Fibroblast of skin of scalp (primary cell): ENCODE measurements around the gene DPYSL4.

Experiments
- DNase-seq: peaks from one replicate; pipeline ENCODE4 v3.0.0-alpha.2; 2013

DPYSL4 gene

DNA sequence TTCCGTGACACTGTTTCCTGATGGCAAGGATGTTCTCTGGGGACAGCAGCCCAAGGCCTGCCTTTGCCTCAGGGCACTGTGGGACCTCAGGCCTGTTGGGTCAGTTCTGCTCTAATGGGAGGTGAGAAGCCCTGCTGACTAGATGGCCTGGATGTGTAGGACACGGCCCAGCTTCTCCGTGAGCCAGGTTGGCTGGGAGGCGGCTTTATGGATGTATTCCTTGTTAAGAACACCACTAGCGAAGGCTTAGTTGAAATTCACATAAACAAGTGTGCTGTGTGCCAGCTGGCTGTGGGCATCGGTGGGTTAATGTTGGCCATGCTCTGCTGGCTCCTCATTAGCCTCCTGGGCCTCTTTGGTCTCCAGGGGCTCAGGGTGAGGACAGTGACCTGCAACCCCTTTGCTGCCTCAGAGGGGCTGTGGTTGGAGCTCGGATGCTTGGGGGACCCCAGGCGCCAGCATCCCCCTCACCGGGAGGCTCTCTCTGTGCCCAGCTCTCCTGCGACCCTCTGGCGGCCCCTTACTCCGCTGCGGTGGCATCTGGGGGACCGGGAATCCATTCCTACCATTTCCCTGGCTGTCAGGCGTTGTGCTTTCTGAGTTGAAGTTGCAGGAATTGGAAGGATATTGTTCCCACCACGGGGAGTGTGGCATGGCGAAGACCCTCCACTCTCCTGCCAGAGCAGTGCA is 22.8 kb upstream of the DPYSL4 start:
- DNase-seq = no peak

DNA sequence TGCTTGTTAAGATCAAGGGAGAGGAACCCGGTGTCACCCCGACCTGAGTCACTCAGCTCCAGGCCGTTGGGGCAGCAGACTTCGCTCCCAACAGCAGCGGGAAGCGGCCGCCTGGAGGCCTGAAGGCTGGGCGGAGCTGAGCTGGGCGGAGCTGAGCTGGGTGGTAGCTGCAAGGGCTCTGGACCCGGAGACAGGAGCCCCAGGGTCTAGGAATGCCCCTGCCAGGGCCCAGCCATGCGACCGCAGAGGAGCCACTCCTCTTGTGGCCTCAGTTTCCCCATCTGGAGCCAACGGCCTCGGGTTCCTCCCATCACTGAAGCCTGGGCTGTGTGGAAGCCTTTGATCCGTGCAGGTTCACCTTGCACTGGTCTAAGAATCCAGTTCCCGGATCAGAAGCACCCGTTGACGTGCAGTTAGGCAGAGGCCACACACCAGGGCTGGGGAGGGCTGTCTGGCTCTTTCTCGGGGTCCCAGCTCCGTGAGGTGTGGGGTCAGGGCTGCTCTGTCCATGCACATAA is 21.9 kb upstream of the DPYSL4 start:
- no peak for DNase-seq

DNA sequence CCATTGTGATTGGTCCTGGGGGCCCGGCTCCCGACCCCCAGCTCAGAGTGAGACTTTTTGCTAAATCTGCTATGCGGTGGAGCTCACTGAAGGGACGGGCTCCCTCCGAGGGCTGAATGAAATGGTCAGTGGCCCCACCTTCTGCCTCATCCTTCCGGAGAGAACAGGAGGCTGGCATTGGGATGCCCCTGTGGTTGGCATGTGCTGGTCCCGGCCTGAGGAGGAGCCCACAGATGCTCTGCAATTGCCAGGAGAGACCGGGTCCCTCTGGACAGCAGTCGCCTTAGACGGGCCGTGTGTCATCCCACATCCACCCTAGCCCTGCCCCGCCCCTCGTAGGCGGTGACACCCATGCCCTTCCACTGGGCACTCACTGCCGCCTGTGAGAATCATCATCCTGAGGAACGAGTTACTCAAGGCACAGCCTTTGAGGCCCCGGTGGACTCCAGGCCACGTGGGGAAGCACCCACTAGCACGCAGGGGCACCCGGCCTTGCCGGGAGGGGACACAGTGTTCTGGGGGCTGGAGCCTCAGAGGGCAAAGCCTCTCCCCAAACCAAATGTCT is 21.2 kb upstream of the DPYSL4 start:
- no peak for DNase-seq

DNA sequence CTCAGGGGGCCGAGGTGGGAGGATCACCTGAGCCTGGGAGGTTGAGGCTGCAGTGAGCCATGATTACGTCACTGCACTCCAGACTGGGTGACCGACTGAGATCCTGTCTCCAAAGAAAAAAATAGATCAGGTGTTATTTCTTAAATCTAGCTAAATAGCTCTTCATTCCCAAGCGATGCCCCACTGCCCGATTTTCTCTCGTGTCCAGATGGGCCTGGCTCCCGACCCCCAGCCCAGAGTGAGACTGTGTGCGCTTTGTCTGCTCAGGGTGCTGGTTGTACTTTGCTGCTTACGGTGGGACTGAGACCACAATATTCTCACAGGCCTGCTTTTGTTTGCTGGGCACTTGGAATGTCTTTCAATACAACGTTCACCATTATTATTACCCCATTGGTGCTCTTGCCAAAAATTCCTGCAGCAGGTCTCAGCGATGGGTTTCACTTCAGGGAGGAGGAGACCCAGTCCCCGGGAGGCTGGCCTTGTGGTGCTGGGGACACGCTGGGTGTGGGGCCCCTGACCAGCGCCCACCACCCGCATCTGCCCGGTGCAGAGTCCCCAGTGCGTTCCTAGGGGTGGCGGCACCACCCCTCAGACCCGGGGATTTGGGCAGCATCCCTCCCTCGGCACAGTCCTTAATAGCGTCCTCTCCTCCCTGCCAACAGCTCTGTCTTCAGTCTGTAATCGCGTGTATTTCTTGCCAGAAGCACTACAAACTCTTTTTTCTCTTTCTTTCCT is 20.4 kb upstream of the DPYSL4 start:
- no peak for DNase-seq

DNA sequence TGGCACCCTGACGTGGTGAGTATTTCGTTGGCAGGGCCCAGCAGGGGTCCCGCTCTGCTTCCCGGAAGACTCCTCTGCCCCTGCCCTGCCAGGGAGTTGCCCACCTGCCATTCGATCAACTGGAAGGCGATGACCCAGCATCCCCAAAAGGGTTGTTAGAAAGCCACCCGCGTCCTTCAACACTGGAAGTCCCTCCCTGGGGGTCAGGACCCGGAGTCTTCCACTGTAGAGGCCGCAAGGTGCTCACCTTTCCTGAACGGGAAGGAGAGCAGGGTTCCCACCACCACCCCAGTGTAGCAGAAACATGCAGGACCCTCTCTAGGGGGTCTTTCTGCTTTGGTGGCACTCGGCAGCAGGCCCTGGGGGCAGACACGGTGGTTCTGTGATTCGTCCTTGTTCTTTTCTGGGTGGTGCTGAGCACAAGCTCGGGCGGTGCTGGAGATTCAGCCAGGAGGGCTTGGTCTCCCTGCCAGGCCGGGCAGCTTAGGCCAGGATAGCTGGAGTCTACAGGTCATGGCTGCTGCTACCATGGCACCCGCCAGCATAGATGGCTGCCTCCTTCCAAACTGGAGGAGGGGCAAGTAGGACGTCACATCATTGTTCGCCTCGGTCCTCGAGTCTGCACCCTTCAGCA is 19.6 kb upstream of the DPYSL4 start:
- no peak for DNase-seq

DNA sequence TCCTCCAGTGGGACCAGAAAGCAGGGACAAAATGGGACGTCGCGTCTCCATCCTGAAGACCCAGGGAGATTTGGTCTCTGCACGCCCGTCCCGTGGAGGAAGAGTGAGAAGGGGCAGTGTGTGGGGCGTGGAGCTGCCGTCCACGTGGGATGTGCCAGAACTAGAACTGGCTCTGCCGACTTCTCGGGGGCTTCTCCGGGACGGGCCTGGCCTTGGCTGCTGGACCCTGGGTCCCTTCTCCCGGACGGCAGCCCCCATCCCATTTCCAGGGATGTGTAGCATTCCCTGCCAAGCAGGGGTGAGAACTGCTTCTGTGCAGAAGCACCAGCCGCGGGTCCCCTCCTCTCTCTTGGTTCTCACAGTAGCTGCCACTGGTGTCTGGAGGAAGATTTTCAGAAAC is 18.8 kb upstream of the DPYSL4 start:
- DNase-seq = no peak

DNA sequence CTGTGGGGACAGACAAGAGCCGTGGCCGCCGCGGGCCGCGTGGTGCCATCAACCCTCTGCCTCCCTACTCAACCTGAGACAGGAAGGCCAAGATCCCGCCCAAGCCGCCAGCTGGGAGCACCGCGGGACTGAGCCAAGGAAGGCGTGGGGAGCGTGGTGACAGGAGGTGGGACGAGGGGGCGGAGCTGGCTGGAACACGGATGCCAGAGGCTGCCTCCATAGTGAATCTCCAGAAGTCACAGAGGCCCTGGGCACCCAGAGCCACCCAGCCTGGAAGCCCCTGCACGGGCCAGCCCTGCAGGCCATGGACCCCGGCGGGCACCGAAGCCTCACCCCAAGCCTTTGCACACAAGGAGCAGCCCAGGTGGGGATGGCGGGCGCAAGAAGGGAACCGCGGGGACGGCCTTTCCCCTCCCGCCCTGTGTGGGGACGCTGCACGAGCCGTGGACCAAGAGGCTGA is 18.1 kb upstream of the DPYSL4 start:
- no peak for DNase-seq

DNA sequence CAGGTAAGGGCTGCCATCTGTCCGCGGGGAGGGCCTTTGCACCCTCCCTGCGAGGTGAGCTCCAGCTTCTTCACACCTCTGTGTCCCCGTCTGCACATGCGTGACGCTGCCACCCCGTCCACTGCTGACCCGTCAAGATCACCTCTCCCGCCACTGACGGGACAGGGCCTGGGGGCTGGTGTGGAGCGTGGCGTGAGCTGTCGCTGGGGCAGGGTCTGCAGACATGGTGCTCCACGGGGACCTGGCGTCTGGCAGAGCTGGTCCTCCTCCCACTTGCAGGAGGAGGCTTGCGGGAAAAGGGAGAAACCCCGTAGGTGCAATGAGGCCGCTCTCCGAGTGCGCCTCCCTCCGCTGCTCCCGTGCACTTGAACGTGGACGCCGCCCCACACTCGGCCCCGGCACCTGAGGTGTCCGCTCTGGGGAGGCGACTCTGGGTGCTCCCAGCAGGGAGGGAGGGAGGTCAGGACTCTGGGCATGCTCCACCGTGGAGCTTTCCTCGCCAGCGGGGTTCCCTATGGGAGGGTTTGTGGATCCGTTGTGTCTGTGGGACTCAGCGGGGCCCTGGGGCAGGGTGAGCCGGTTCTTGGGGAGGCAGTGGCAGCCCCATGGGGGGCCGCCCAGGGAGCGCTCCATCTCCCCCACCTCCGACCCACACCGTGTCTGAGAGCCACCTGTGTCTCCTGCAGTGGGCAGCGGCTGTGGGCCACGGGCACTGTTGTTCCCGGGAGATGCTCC is 17.6 kb upstream of the DPYSL4 start:
- DNase-seq = no peak

DNA sequence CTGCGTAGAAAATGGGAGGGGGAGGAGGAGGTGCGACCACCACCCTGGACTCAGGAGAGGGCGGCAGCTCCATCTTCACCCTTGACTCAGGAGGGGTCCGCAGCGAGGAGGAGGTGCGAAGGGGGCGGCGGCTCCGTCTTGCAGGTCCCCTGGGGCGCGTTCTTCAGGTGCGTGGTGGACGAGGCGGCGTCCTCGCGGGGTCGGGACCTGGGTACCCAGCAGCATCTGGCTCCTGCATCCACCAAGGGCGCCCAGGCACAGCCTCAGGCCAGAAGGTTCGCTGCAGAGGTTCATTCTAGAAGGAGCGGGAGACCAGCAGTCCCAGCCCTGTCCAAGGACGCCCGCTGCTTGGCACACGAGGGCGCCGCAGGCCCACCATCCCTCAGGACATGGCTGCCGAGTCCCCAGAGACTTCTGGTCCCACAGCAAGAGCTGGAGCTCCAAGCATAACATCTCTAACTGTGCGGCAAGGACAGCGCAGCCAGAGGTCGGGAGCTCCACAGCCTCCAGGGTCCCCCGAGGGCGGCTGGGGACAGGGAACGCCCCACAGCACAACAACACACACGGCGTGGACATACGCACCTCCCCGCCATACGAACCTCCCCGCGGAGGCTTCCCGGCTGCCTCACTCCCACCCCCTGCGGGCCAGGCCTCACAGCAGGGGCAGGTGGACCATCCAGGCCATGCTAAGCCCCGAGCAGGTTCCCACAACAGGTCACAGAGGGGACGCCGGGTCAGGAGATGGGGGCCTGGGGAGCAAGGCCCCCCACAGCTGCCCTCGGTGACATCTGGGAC is 16.8 kb upstream of the DPYSL4 start:
- no peak for DNase-seq

DNA sequence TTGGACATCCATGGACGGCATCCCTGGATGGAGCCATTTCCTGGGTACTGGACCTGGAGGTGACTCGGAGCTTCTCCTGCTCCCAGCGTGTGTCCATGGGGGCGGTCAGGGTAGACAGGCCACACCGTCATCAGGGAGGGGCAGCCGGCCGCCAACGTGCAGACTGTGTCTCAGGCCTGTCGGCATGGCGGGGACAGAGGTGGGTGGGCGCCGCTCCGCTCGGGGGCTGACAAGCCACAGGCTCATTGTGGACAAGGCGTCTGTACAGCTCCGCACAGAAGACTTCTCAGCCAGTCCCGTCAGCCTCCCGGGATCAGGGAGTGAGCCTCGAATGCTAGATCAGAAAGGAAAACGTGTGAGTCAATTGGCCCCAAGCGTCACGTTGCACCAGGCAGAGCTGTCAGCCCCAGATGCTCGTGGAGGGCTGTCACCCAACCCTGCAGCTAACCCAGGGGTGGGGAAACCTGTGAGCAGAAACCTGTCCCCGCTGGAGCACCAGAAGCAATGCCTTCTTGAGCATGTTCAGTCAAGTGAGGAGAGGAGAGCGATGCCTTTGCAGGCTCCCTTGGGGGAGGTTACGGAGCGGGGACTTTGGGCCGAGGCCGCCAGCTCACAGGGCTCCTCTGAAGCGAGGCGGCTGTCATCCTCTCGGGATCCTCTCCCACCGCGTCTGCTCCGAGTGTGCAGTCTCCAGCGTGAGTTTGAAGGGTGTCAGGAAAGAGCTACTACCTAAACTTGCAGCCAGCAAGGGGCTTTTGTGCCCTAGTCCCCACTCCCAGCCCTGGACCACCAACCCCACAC is 16.0 kb upstream of the DPYSL4 start:
- no peak for DNase-seq

DNA sequence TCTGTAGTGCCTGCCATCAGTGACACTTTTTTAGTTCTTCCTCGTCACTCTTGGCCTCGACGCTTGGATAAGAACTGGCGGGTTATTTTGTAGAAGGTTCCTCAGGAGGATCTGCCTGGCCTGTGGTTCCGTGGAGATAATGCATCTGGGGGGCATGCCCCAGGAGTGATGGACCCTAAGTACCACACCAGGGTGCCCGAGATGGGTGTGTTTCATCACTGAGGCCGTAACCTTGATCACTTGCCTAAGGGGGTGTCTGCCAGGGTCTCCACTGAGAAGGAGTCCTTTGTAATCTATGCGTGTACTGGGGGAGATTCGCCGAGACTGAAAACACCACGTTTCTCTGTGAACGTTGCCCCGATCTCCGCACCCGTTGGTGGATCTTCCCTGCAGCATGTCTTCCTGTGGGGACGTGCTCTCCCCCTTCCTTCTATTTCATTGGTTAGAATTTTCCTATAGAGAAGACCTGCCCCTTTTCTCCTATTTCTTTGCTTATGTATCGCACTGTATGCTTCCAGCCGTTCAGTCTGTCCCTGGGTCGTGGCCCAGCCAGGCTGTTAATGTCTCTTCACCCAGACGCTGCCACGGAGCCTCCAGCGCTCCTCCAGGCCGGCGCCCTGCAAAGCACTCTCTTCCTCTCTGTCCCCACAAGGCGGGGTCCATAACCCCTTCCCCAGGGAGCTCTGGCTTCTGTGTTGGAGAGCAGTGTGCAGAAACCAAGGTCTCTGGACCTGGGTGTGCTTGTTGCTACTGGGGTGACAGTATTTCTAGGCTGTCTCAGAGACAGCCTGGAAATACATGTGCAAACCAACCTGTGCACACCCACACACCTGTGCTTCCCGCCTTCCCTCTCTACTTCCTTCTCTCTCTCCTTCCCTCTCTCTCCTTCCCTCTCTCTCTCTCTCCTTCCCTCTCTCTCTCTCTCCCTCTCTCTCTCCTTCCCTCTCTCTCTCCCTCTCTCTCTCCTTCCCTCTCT is 14.4 kb upstream of the DPYSL4 start:
- no peak for DNase-seq

DNA sequence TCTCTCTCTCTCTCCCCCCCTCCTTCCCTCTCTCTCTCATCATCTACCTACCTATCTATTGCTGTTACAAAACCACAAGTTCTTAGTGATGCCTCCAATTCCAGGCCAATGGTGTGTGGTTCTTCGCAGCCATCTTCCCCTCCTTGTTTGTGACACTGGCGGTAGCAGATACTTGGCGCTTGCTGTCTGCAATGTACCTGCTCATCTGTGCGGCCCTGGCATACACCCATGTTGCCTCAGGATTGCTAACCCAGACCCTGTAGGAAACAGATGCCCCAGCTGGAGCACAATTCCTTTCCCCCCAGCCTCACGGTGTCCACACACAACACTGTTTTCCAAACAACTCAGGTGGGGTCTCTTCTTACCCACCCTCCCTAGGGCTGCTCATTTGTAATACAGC is 13.6 kb upstream of the DPYSL4 start:
- DNase-seq = no peak

DNA sequence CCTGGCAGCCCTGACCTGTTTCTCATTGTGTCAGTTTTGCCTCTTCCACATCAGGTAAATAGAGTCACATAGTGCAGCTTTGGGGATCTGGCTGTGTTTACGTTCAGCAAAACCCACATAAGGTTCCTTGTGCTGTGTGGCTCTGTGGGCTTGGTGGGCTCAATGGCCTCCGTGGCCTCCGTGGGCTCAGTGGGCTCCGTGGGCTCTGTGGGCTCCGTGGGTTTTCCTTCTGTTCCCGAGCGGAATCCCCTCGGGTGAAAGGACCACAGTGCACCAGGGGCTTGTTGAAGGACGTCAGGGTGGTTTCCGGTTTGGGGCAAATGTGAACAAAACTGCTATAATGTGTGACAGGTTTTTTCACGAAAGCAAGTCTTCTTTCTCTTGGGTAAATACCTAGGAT is 12.5 kb upstream of the DPYSL4 start:
- DNase-seq = no peak

DNA sequence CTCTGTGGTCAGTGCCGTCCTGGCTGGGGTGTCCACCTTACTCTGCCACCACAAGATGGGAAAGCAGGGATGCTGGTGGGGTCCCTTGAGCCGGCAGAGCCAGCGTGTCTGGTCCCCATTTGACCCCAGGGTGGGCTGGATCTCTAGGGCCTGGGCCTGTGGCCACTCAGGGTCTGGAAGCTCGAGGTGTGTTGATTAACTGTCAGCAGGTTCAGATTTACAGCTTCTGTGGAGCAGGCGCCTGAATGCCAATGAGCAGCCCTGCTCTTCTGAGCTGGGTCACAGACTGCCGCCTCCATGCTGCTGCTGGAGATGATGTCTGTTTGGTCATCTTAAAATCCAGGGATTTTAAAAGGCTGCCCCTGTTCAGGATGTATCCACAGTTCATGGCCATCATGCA is 11.3 kb upstream of the DPYSL4 start:
- DNase-seq = no peak

DNA sequence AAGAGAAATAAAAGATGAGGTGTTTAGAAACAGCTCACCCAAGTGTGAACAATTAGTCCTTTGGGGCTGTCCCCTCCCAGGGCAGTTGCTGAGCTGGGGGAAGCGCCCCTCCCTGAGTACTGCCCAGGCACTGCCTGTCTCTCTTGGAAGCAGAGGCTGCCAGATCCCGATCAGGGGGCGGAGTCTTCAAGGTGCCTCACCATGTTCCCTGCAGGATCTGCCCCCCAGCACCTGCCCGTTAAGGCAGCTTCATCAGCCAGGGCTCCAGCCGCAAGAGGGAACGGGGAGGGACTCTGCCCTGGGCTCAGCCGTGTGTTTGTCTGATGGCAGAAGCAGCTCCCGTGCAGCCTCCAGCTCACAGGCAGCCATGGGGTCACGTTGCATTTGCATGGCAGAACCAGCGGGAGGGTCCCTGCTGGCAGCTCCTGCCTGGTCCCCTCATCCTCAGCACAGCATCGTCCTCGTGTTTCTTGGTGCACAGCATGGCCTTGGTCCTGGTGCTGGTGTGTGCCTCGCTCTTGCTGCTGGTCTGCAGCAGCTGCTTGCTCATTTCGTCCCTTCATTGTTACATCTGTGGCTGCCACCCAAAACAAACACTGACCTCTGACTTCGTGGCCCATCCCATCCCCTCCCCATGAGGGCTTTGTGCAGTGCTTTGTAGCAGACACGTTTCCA is 10.7 kb upstream of the DPYSL4 start:
- no peak for DNase-seq

DNA sequence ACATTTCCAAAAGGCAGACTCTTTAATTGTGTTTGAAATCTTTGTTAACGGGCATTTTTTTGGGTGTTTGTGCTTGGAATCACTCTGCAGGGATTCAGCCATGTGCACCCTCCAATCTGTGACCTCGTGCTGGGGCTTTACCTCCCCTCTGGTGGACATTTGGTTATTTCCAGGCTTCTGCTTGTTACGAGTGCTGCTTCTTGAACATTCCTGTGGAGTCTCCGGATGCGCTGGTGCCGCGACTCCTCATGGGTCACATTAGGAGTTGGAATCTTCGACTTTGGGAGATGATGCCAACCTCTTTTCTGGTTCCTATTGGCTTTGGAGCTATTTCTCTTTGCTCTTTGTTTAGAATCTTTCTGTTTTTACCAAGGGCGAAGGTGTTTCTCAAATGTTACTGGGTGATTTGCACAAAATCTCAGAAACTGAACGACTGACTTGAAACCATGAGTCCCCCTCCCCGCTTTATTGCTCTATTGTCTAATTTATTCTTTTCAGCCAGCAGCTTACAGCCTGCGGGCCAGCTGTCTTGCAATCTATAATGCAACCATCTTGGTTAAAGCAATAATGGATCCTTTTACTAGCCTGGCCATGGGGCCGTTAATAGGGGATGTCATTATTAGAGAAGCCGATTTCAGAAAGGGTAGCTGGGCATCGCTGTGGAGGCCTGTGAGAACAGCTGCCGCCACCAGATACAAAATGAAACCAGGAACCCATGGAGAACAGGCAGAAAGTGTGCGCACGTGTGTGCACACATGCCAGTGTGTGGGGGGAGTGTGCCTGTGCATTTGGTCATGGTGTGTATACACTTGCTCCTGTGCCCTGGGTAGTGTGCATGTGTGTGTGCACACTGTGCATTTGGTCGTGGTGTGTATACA is 9.9 kb upstream of the DPYSL4 start:
- DNase-seq = no peak

DNA sequence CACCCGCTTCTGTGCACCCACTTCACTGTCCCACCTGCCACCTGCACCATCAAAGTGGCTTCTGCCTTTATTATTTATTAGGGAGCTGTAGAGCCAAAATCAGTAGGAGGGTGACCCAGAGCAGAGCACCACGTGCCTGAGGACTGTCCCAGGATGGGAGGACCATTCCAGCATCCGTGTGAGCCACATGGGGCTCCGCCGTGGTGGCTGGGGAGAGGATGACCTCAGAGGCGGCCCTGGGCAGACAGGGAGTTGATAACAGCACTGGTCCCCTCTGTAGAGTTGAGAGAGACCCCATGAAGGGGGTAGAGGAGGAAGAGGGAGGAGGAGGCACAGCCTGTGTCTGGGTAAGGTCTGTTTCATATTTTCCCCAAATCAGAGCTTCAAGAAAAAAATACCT is 8.7 kb upstream of the DPYSL4 start:
- DNase-seq = no peak
